Activated CD4-positive, CD25-positive, alpha-beta regulatory T cell treated with anti-CD3 and anti-CD28 coated beads, Interleukin-2, amount 50 U/mL, for 16 hours (primary cell): ENCODE data around the gene PRR35.

Experiments used
- DNase-seq: peaks from one replicate; pipeline ENCODE4 v3.0.0-alpha.2; 2020; ENCODE audit warnings: low read depth, low spot score

PRR35 gene

GRCh38 chr16:580141-580945, 20.1 kb downstream of the PRR35 start:
- no peak for DNase-seq

GRCh38 chr16:580946-581498, 20.8 kb downstream of the PRR35 start:
- DNase-seq, result no peak

GRCh38 chr16:582218-582613, 22.0 kb downstream of the PRR35 start:
- DNase-seq, result no peak

GRCh38 chr16:582614-583331, 22.6 kb downstream of the PRR35 start:
- DNase-seq, result no peak

GRCh38 chr16:583470-583814, 23.2 kb downstream of the PRR35 start:
- no peak for DNase-seq

GRCh38 chr16:583815-584591, 23.8 kb downstream of the PRR35 start:
- no peak for DNase-seq

GRCh38 chr16:585351-585750, 25.2 kb downstream of the PRR35 start:
- no peak for DNase-seq

GRCh38 chr16:586047-586644, 26.0 kb downstream of the PRR35 start:
- DNase-seq, result no peak

- no peak for DNase-seq
Observed at GRCh38 chr16:586645-587590, 26.7 kb downstream of the PRR35 start.

- DNase-seq, result peak; percentile 34
Observed at GRCh38 chr16:588639-588888, 28.4 kb downstream of the PRR35 start.

GRCh38 chr16:588889-589657, 28.9 kb downstream of the PRR35 start:
- peak; percentile 96 for DNase-seq

- DNase-seq, result peak; percentile 97
Observed at GRCh38 chr16:589658-590187, 29.5 kb downstream of the PRR35 start, which contains the start of gene RAB40C. TSS of gene RAB40C (plus strand) at chr16:590066. CDS start at chr16:590292, 226 bp downstream.

- no peak for DNase-seq
Observed at GRCh38 chr16:590188-590814, 30.1 kb downstream of the PRR35 start.

- DNase-seq, result no peak
Observed at GRCh38 chr16:590815-591200, 30.6 kb downstream of the PRR35 start.

GRCh38 chr16:591231-591630, 31.0 kb downstream of the PRR35 start:
- DNase-seq, result no peak

- no peak for DNase-seq
Observed at GRCh38 chr16:591892-592517, 31.8 kb downstream of the PRR35 start.

- DNase-seq, result no peak
Observed at GRCh38 chr16:592518-593306, 32.5 kb downstream of the PRR35 start.

- DNase-seq, result no peak
Observed at GRCh38 chr16:593406-593805, 33.2 kb downstream of the PRR35 start.
